T47D (cell line): ENCODE results near the gene MAGIX.
"Not testable (repeated sequence)": the region's sequence is repeated elsewhere in the genome, so short reads cannot be mapped to it uniquely, and the experiment has no call there.

Experiments
- DNase-seq, 2 experiments: peaks; one replicate each; pipeline versions ENCODE4 v3.0.0 to v3.0.0-alpha.2; 2011 to 2012; ENCODE audit warnings: low read depth in 1 of 2, low spot score in 1 of 2
- JUND ChIP-seq: IDR thresholded peaks from 2 replicates; pipeline ENCODE4 v1.6.1; 2012; ENCODE audit warnings: low read depth
- in situ Hi-C: cut with HindIII; loops from 2 replicates; pipeline ENCODE4 v1.10.0; 2016; ENCODE audit warnings: low sequenced_read_pairs, low pct_unique_long_range_greater_than_20kb

The MAGIX gene

GRCh38 chrX:49164589-49165360 is 2.2 kb downstream of the MAGIX start:
- TF ChIP-seq JUND = no peak
- in situ Hi-C loops = no loop called here
- DNase-seq = no peak

- in situ Hi-C loops = no loop called here
- TF ChIP-seq JUND = no peak
- peak; percentile 39 to 92 for DNase-seq
Observed at GRCh38 chrX:49165901-49166881, 3.6 kb downstream of the MAGIX start.

DNA sequence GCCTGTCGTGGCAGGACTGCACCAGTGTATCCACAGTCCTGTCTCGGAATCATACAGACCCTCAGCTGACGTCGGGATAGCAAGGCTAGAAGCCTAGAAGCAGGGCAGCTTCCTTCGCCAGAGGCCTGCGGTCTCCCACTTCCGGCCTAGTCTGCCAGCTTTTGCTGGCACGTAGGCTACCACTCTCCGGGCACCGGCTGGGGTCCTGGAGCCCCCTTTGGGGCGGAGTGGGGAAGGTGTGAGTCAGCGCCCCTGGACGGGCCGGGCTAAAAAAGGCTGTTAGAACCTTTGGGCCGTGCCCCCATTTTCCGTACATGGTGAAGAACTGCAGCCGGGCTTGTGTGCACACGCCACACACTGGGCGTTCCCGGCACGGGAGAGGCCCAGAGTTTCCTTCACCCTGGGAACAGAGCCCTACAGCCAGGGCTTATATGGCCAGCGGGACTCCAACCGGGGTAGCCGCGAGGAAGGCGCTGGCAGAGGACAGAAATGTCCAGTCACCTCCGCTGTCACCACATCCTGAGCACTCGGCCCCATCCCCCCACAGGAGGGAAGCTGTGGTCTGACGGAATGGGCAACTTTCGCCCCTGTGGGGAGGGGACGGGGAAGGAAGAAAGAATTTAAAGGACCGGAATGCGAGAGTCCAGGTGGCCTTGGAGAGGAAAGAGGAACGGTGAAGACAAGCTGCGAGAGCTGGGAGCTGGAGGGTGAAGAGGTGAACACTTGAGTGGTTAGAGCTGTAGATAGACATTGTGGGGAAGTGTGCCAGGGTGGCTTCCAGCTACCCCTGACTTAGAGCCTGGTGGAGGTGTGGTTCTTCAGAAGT is 4.6 kb downstream of the MAGIX start:
- peak in 1 of 2 experiments; percentile 59 for DNase-seq
- in situ Hi-C loops = no loop called here
- TF ChIP-seq JUND = no peak

- in situ Hi-C loops = no loop called here
- no peak for DNase-seq
- TF ChIP-seq JUND = no peak
Observed at GRCh38 chrX:49167740-49168108, 5.2 kb downstream of the MAGIX start.

DNA sequence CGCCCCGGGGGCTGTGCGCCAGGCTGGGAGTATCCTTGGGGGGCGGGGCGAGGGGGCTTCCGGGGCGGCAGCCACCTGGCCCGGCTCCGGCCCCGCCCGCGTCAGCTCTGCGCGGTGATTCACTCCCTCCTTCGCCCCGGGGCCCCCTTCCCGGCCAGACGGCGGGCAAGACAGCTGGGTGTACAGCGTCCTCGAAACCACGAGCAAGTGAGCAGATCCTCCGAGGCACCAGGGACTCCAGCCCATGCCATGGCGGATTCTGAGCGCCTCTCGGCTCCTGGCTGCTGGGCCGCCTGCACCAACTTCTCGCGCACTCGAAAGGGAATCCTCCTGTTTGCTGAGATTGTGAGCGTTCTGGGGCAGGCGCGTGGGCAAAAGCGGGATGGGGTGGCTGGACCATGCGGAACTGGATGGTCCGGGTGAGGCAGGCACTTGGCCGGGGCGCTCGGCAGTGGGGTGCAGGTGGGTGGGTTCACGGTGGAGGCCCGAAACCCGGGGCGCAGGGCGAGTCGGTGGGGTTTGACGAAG is 9.3 kb downstream of the MAGIX start, which contains the start of gene PLP2:
Gene PLP2, plus strand, starts transcription at position 147 of the 528 bp plus-strand sequence. Its CDS starts 103 bp downstream, at position 250.
- TF ChIP-seq JUND = no peak
- in situ Hi-C loops = no loop called here
- peak in 1 of 2 experiments; percentile 75 for DNase-seq

GRCh38 chrX:49172280-49172780 is 9.8 kb downstream of the MAGIX start:
- in situ Hi-C loops = no loop called here
- peak in 1 of 2 experiments; percentile 90 for DNase-seq
- TF ChIP-seq JUND = no peak

GRCh38 chrX:49173544-49173943 is 11.0 kb downstream of the MAGIX start:
- DNase-seq, in situ Hi-C loops: not testable (repeated sequence)

DNA sequence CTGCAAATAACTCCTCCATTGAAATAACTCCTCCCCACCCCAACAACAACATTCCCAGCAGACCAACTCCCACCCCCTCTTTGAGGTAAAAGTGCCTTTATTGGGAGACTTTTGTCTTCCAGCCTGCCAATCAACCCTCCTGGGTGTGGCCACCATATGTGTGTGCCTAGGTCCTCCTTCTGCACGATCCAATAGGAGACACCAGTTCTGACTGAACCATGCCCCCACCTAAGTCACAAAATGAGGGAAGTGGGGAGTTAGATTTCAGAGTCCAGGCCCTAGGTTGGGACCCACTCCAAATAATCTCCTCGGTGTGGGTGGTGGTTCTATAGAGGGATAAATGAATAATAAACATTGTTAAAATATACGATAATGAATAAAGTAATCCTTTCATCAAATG is 12.2 kb downstream of the MAGIX start:
- peak in 1 of 2 experiments; percentile 59 for DNase-seq
- in situ Hi-C loops = no loop called here
- TF ChIP-seq JUND = no peak

DNA sequence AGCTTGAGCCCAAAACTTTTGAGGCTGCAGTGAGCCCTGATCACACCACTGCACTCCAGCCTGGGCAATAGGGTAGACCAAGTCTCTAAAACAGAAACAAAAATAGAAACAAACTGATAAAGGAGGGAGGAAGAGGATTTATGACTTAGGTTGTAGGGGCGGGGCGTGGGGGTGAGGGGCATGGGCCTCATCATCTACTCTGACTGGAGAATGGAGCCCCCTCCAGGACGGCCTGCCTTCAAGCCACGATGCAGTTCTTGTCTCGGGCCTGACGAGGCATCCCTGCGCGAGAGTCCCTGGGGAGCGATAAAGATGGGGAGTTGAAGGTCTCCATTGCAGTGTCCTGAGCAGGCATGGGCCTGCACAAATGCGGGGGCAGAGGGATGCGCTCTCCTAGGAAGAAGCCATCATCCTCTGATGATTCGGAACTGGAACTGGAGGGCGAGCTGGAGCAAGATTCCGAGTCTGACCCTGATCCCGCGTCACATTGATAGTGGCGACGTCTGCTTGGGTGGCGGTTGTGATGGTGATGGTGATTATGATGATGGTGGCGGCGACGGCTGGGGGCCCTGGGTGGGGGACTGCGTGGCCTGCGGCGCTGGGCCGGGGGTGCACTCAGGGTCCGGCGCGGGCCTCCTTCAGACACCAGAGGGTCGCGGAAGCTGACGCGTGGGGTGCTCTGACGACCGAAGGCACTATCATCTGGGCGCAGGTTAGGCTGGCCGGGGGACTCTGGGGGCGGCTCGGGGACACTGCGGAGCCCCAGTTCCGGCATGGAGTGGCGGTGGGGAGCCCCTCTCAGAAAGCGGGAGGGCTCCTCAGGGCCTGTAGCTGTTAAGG is 13.1 kb downstream of the MAGIX start:
- DNase-seq = no peak
- in situ Hi-C loops = no loop called here
- no peak for TF ChIP-seq JUND

DNA sequence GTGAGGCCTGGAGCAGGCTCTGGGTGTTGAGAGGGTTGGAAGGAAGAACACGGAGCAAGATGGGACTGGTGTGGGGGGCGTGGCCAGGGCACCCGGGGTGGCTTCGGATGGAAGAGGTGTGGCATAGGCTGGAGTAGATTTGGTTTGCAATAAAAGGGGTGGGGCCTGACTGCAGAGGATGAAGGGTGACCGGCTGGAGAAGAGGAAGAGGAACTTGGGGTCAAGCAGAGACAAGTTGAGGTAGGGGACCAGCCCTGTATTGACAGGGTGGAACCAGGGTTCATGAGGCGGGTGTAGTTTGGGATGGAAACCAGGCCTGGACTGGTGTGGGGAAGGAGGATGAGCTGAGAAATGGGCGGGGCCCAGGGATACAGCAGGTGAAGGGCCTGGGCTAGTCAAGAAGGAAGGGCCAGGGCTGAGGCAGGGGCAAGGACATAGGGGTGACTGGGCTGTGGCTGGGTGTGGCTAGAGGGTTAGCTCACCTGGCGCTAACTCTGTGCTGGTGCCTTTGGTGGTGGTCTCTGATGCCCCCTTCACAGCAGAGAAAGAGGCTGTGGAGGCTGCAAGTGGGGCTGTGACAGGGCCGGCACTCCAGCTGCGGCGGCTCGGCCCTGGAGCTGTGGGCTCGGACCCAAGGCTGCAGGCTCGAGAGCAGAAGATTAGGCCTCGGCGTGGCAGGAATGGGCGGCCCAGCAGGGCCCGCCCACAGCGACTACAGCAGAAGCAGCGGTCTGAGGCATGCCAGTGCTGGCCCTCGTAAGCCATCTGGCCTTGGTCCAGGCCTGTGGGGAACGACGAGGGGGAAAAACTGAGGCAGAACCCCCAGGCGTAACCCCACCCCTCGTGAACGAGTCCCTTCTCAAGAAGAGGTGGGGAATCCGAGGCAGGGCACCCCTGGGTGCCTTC is 14.1 kb downstream of the MAGIX start:
- TF ChIP-seq JUND = no peak
- in situ Hi-C loops = no loop called here
- DNase-seq = peak in 1 of 2 experiments; percentile 53
